ENCODE measurements around the gene NCOR1. TPM values are rescaled to one million over a fixed set of nuclear protein-coding genes. Genes with fewer than 3 reads are reported as not detected.

NCOR1 gene
- total RNA-seq, 1 experiment from 2014 or later = 124 TPM

DNA sequence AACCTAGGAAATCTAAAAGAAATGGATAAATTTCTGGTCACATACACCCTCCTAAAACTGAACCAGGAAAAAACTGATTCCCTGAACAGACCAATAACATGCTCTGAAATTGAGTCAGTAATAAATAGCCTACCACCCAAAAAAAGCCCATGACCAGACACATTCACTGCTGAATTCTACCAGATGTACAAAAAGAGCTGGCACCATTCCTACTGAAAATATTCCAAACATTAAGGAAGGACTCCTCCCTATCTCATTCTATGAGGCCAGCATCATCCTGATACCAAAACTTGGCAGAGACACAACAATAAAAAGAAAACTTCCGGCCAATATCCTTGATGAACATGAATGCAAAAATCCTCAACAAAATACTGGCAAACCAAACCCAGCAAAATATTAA is 162.8 kb downstream of the NCOR1 start (continued):
- no peak for TF ChIP-seq ZNF138 (CRISPR knock-in tag; conservative IDR thresholded peaks at IDR 0.05)
- TF ChIP-seq NR3C1 (CRISPR knock-in tag; conservative IDR thresholded peaks at IDR 0.05; ENCODE audit: low read depth) = no peak
- TF ChIP-seq ETV6 (CRISPR knock-in tag; IDR thresholded peaks at IDR 0.05) = no peak
- no peak for TF ChIP-seq TCF7 (CRISPR knock-in tag; IDR thresholded peaks at IDR 0.05; ENCODE audit: low read depth)
- no peak for TF ChIP-seq GTF2I (CRISPR knock-in tag; conservative IDR thresholded peaks at IDR 0.05)
- TF ChIP-seq E2F1 (CRISPR knock-in tag; IDR thresholded peaks at IDR 0.05) = no peak
- TF ChIP-seq ATF6 (CRISPR knock-in tag; IDR thresholded peaks at IDR 0.05) = no peak
- TF ChIP-seq CREM (CRISPR knock-in tag; IDR thresholded peaks at IDR 0.05) = no peak
- TF ChIP-seq ZNF263 (CRISPR knock-in tag; IDR thresholded peaks at IDR 0.05; ENCODE audit: low read depth) = no peak
- TF ChIP-seq GABPB1 (CRISPR knock-in tag; IDR thresholded peaks at IDR 0.05) = no peak
- TF ChIP-seq NFATC4 (CRISPR knock-in tag; IDR thresholded peaks at IDR 0.05) = no peak

- CTCF ChIA-PET = no interaction called here
- Mint-ChIP-seq H3K27me3 (ENCODE audit: low read depth) (no peaks in the 10 kb centered on the region), H3K4me1 (no peaks in the 10 kb centered on the region), H3K4me3 (no peak overlapping the region), H3K27ac (no peak overlapping the region), H3K9me3 (no peaks in the 10 kb centered on the region), H3K36me3 (peaks cover 39% of the 10 kb centered on the region)
- POLR2A ChIA-PET = no interaction called here
- DNase-seq (ENCODE audit: low spot score) = no peak
- no peak for ATAC-seq
- TF ChIP-seq ZNF121 (CRISPR knock-in tag; IDR thresholded peaks at IDR 0.05) = no peak
- no peak for TF ChIP-seq SOX15 (CRISPR knock-in tag; IDR thresholded peaks at IDR 0.05)
- no peak for TF ChIP-seq OVOL2 (CRISPR knock-in tag; IDR thresholded peaks at IDR 0.05; ENCODE audit: borderline replicate concordance)
- no peak for TF ChIP-seq TCF7 (CRISPR knock-in tag; IDR thresholded peaks at IDR 0.05; ENCODE audit: low read depth)
- TF ChIP-seq ZNF281 (CRISPR knock-in tag; IDR thresholded peaks at IDR 0.05) = no peak
- no peak for TF ChIP-seq FOXK1 (CRISPR knock-in tag; IDR thresholded peaks at IDR 0.05)
- TF ChIP-seq, protein P1, sequence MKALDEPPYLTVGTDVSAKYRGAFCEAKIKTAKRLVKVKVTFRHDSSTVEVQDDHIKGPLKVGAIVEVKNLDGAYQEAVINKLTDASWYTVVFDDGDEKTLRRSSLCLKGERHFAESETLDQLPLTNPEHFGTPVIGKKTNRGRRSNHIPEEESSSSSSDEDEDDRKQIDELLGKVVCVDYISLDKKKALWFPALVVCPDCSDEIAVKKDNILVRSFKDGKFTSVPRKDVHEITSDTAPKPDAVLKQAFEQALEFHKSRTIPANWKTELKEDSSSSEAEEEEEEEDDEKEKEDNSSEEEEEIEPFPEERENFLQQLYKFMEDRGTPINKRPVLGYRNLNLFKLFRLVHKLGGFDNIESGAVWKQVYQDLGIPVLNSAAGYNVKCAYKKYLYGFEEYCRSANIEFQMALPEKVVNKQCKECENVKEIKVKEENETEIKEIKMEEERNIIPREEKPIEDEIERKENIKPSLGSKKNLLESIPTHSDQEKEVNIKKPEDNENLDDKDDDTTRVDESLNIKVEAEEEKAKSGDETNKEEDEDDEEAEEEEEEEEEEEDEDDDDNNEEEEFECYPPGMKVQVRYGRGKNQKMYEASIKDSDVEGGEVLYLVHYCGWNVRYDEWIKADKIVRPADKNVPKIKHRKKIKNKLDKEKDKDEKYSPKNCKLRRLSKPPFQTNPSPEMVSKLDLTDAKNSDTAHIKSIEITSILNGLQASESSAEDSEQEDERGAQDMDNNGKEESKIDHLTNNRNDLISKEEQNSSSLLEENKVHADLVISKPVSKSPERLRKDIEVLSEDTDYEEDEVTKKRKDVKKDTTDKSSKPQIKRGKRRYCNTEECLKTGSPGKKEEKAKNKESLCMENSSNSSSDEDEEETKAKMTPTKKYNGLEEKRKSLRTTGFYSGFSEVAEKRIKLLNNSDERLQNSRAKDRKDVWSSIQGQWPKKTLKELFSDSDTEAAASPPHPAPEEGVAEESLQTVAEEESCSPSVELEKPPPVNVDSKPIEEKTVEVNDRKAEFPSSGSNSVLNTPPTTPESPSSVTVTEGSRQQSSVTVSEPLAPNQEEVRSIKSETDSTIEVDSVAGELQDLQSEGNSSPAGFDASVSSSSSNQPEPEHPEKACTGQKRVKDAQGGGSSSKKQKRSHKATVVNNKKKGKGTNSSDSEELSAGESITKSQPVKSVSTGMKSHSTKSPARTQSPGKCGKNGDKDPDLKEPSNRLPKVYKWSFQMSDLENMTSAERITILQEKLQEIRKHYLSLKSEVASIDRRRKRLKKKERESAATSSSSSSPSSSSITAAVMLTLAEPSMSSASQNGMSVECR (CRISPR knock-in tag; IDR thresholded peaks at IDR 0.05; ENCODE audit: borderline replicate concordance) = no peak
- no peak for TF ChIP-seq JUN (CRISPR knock-in tag; IDR thresholded peaks at IDR 0.05)
- no peak for TF ChIP-seq NFYB (CRISPR knock-in tag; conservative IDR thresholded peaks at IDR 0.05; ENCODE audit: low read depth)
- no peak for TF ChIP-seq USF2 (CRISPR knock-in tag; IDR thresholded peaks at IDR 0.05)
- no peak for TF ChIP-seq GABPB1 (CRISPR knock-in tag; IDR thresholded peaks at IDR 0.05)
- no peak for TF ChIP-seq CTCF (IDR thresholded peaks at IDR 0.05)
- TF ChIP-seq NR2C2 (CRISPR knock-in tag; IDR thresholded peaks at IDR 0.05) = no peak
- no peak for TF ChIP-seq HMGXB4 (CRISPR knock-in tag; IDR thresholded peaks at IDR 0.05)
Measured at GRCh38 chr17:16050844-16051243, 164.5 kb downstream of the NCOR1 start.

All from WTC11 (cell line).